ENCODE measurements around the gene OPCML.

The OPCML gene

DNA sequence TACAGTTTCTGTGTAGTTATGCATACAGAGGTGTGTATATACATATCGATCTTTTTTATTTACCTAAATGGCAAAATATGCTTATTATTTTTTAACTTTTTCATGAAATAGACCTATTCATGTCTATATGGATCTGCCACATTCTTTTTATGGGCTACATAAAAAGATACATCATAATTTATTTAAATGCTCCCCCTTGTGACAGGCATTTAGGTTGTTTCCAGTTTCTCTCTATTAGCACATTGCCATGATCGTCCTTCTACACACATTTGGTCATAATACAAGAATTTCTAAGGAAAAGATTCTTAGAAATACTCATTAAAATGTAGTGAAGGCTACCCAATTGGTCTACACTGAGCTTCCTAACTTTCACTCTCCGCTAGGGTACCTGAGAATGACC, 1067.4 kb downstream of the OPCML start:
- DNase-seq (ENCODE audit: low read depth), result no peak

DNA sequence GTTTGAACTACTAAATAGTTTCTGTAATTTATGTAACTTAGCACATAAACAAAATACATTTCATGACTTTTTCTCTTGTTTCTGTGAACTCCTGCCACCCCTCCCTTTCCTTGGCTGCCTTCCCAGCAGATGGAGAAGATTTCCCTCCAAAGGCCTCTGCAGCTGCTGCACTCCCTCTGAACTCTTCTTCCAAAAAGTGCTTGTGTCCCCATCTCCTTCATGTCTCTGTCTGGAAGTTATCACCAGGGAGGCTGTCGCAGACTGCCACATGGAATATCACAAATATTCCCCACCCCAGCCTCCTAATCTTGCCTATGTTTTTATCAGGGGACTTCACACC, 1068.3 kb downstream of the OPCML start:
- no peak for DNase-seq (ENCODE audit: low read depth)

DNA sequence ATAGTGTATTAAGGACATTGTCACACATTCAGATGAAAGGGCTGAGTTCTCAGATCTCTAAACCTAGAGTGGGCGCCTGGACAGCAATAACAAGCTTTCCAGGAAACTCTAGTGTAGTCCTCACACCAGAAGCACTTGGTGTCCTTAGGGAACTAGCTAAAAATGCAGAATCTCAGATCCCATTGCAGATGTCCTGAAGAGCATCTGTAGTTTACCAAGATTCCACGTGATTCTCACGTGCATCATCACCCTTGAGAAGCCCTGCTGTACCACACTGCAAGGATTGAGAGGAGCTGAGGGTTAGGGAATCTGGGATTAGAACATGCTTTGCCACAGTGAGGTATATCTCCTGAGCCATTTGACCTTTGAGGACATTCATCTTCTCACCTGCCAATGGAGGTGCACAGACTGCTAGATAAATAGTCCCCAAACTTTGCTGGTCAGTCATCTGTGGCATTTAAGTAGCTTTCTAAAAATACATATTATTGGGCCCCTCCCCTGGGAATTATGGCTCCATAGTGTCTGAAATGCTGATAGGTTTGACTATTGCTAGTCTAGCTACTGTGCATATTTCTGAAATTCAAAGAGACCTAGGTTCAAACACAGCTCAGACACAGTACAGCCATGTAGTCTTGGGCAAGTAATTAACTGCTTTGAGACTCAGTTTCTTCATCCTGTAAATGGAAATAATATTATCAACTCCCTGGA, 1068.9 kb downstream of the OPCML start:
- DNase-seq (ENCODE audit: low read depth), result no peak

- DNase-seq (ENCODE audit: low read depth), result no peak
Measured at GRCh38 chr11:132459736-132460135, 1072.6 kb downstream of the OPCML start.

GRCh38 chr11:132457445-132457844, 1074.9 kb downstream of the OPCML start:
- DNase-seq (ENCODE audit: low read depth), result no peak

DNA sequence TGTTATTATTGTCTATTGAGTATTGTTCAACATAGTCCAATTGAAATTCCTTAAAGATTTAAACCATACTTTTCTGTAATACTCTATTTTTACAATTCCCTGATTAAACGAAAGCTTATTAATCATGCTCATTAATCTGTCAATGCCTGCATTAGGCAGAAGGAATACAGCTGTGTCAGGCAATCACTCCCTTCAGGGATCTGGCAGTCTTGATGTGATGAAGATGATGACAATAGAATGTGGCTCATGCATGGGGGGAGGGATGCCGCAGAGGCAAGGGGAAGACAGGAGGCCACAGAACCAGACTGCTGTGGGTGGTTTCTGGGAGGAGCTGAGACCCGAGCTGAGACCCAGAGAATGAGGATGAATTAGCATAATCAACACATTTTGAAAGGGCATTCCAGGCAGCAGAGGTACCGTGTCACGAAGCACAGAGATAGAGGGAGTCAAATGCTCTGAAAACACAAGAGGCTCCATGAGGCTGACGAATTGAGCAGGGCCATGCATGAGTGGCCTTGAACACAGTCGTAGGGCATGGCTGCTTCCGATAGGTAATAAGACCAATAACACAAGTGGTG, 1075.5 kb downstream of the OPCML start:
- DNase-seq (ENCODE audit: low read depth), result no peak

DNA sequence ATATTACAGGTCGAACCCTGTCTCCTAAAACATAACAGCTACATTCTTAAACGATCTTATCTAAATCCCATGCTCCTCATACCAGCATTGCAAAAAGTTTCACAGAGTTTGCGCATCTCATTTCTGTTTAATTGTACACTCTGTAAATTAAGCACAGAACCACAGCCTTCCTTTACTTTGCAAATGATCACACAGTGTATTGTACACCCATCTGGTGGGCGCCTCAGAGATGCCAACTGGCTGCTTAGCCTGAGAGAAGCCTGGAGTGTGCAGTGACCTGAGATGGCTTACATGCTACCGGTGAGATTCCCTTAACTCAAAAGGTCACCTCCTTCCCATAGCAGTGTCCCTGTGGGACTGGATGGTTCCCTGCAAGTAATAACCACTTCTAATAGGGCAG, 1077.3 kb downstream of the OPCML start:
- DNase-seq (ENCODE audit: low read depth), result no peak

GRCh38 chr11:132453406-132453805, 1078.9 kb downstream of the OPCML start:
- no peak for DNase-seq (ENCODE audit: low read depth)

DNA sequence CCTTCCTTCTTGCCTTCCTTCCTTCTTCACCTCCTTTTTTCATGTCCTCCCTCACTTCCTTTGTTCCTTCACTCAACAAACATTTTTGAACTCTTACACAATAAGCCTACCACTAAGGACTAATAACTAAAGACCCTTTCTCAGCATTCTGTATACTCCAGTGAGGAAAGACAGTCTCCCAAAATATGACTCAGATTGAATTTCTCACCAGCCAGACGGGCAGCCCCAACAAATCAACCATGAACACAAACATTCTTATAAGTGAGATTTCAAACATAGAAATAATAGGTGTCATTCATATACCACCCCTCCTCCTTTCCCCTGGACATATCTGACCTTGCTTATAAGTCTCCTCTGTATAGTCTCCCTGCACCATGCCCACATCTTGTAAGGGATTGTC, 1079.7 kb downstream of the OPCML start:
- DNase-seq (ENCODE audit: low read depth), result no peak

- DNase-seq (ENCODE audit: low read depth), result no peak
Measured at GRCh38 chr11:132451942-132452601, 1080.2 kb downstream of the OPCML start.

DNA sequence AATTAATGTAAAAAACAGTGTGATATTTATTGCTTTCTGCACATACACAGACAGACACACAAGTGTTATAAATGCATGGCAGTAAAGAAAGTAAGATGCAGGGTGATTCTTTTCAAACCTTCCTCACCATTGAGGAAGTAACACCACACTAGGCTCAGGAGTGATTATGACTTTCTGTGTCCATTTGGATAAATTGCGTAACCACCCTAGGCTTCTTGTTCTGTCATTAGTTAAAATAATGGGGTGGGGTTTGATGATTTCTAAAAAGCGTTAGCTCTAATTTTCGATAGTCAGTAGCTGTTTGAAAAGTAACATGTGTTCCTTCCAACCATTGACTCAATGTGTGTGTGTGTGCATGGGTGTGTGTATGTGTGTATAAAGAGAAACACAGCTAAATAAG, 1081.7 kb downstream of the OPCML start:
- no peak for DNase-seq (ENCODE audit: low read depth)

DNA sequence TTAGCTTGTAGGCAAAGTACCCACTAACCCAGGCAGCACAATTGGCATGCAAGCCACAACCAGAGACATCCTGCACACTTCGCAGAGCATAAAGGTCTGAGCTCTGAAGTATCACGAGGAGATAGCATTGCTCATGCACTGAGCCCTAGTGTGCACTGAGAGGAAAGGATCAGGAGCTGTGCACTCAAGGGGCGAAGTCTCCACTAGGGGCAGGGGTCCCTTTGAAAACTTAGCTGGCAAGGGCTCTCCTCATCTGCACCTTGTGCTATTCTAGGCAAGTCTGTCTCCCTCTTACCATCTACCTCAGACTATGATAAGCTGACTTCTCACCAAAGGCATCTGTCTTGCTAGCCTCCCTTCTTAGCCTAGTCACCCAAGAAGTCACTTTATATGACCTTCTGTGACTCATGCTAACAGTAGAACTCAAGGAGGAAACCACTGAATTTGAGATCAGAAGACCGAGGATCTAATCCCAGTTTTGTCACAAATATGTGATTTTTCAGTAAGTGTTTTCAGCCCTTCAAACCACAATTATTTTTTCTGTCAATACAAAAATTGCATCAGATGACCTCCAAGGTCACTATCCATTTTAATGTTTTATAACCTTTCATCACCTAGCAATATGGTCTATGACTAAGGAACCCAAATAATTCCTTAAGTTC, 1083.8 kb downstream of the OPCML start:
- DNase-seq (ENCODE audit: low read depth), result no peak

- DNase-seq (ENCODE audit: low read depth), result no peak
Measured at GRCh38 chr11:132447761-132448160, 1084.5 kb downstream of the OPCML start.

GRCh38 chr11:132445859-132446291, 1086.4 kb downstream of the OPCML start:
- DNase-seq (ENCODE audit: low read depth), result no peak

GRCh38 chr11:132444911-132445310, 1087.4 kb downstream of the OPCML start:
- no peak for DNase-seq (ENCODE audit: low read depth)

GRCh38 chr11:132439711-132440255, 1092.5 kb downstream of the OPCML start:
- DNase-seq (ENCODE audit: low read depth), result no peak

DNA sequence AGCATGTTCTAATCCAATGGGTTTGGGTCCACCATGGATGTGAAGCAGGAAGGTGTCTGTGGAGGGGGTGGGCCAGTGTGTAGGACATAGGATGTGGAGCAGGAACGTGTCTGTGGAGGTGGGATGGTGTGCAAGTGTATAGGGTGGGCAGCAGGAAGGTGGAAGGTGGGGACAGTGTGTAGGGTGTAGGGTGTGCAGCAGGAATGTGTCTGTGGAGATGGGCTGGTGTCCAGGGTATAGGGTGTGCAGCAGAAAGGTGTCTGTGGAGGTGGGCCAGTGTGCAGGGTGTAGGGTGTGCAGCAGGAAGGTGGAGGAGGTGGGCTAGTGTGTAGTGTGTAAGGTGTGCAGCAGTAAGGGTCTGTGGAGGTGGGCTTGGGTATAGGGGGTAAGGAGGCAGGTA, 1093.9 kb downstream of the OPCML start:
- DNase-seq (ENCODE audit: low read depth), result no peak

DNA sequence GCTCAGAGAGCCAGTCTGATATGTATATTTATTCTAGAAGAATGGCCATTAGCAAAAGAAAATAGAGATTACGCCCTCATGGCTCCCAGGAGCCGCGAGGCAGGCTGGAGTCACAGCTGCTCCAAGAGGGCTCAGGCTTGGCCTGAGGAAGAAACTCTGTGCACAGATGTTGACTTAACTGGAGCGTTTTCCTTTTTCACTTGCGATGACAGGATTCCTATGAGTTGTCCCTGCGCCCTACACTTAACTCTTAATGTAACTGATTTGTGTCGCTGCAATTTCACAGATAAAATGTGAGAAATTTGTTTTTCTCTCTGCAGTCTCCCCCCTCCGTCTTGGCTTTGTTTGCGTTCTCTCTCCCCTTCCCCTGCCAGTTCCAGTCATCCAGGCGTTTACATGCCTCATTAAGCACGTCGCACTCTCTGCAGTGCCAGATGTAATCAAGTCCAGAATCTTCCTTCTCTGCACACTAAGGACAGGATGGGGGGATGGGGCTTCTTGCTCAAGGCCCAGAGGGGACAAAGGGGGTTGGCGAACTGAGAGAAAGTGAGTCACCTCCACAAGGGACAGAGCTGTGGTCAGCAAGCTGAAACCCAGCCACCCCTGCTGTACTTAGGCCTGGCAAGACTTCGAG, 1101.8 kb downstream of the OPCML start:
- no peak for DNase-seq (ENCODE audit: low read depth)

GRCh38 chr11:132429685-132430084, 1102.6 kb downstream of the OPCML start:
- DNase-seq (ENCODE audit: low read depth), result no peak

DNA sequence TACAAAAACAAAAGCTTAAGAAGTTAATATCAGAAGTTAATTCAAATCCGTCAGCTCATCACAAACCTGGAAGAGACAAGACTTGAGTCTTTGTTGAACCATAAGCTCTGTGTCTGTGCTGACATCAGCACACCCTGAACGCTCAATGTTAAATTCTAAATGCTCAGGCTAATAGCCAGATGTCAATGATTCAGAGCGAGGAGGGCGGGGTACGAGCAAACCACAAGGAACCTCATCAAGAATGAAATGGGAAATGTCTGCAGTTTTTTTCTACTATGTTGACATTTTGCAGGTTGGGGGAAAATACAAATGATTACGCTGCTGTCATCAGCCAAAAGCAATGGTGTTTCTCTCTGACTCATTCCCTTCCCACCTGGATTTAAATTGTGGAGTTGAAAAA, 1104.7 kb downstream of the OPCML start:
- no peak for DNase-seq (ENCODE audit: low read depth)

- DNase-seq (ENCODE audit: low read depth), result no peak
Measured at GRCh38 chr11:132424433-132424832, 1107.9 kb downstream of the OPCML start.

- no peak for DNase-seq (ENCODE audit: low read depth)
Measured at GRCh38 chr11:132423266-132423665, 1109.0 kb downstream of the OPCML start.

Measured in stimulated activated CD8-positive, alpha-beta memory T cell treated with anti-CD3 and anti-CD28 coated beads, Interleukin-12 subunit alpha, Interleukin-12 subunit beta, amount 100 ng/mL, for 4 hours (primary cell).